Suprapubic skin (tissue), 4 donors: ENCODE data around the gene UGT1A3. TPM values are rescaled to one million over a fixed set of nuclear protein-coding genes. Genes with fewer than 3 reads are reported as not detected.

Experiments used
- DNase-seq, 2 donors: peaks; one replicate each; pipeline ENCODE4 v3.0.0-alpha.2; 2019; ENCODE audit warnings: low spot score in 2 of 2
- H3K27ac ChIP-seq: fragments of 200-600 bp; sonication (generic); one replicate; pipeline ENCODE4 v1.5.1; 2019
- H3K27me3 ChIP-seq: fragments of 200-600 bp; sonication (generic); one replicate; pipeline ENCODE4 v1.5.1; 2019
- H3K36me3 ChIP-seq: fragments of 200-600 bp; sonication (generic); one replicate; pipeline ENCODE4 v1.5.1; 2019
- H3K4me1 ChIP-seq: fragments of 200-600 bp; sonication (generic); one replicate; pipeline ENCODE4 v1.5.1; 2019
- H3K4me3 ChIP-seq: fragments of 200-600 bp; sonication (generic); one replicate; pipeline ENCODE4 v1.5.1; 2019; ENCODE audit warnings: mild to moderate bottlenecking
- H3K9me3 ChIP-seq: fragments of 200-600 bp; sonication (generic); one replicate; pipeline ENCODE4 v1.5.1; 2019
- CTCF ChIP-seq, 2 donors: fragments of 200-600 bp in 1 of 2; fragments of 450-650 bp in 1 of 2; sonication (generic) in 1 of 2; IDR thresholded peaks; one replicate each; pipeline ENCODE4 v1.5.1; 2016 to 2019; ENCODE audit warnings: antibody characterized with exemption in 2 of 2, mild to moderate bottlenecking in 1 of 2, moderate library complexity in 1 of 2
- EP300 ChIP-seq: sonication (generic); formaldehyde crosslinking; IDR thresholded peaks from one replicate; pipeline ENCODE4 v1.6.1; 2017; ENCODE audit warnings: antibody characterized with exemption
- POLR2A ChIP-seq, 2 donors: fragments of 450-650 bp; IDR thresholded peaks; one replicate each; pipeline ENCODE4 v1.6.1; 2017; ENCODE audit warnings: antibody characterized with exemption in 2 of 2, mild to moderate bottlenecking in 2 of 2, moderate library complexity in 2 of 2
- POLR2AphosphoS5 ChIP-seq, 3 donors: sonication (generic); formaldehyde crosslinking; IDR thresholded peaks; one replicate each; pipeline ENCODE4 v1.6.1; 2017; ENCODE audit warnings: antibody characterized with exemption in 3 of 3
- WGBS: methylation state at CpG from one replicate; pipeline ENCODE4 v1.1.5; 2018; 5-methylcytosine and 5-hydroxymethylcytosine counted together
- total RNA-seq, 4 donors: library from RNA; depleted of rRNA; stranded (reverse); fragments of >200 nt; gene quantifications; one replicate each; pipeline ENCODE4 v1.1.0, GENCODE V29; 2016

Gene UGT1A3
- total RNA-seq, 4 donors from 2014 or later = 0.98 to 3.0 TPM; not detected in 2

DNA sequence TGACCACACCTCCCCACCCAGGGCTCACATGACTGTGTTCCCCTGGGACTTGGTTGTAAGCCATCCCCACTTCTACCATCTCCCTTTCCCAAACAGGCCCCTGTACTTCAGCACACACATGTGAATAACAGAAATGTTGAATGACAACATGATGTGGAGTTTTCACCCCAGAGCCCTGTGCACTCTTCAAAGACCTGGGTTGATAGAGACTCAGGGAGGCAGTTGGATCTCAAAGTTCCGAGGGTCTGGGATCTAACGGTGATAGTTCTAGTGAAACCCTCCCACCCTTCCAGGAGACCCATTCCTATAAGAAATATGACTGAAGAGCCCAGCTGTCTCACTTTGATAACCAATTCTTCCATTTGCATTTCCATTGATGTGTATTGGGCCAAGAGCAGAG lies 49.2 kb downstream of the UGT1A3 start, which contains the start of gene MROH2A:
Gene MROH2A, plus strand, starts transcription at position 301 of the 400 bp plus-strand sequence. CDS start 1,029 bp downstream, outside the sequence.
- WGBS = 85% methylated on average over 2 of the region's 2 CpGs
- Histone ChIP-seq H3K36me3 (no peaks in the 10 kb centered on the region), H3K27me3 (peaks cover 3% of the 10 kb centered on the region), H3K4me1 (no peaks in the 10 kb centered on the region), H3K4me3 (no peak within 1 kb of the TSS), H3K9me3 (no peaks in the 10 kb centered on the region), H3K27ac (no peak within 1 kb of the TSS)
- TF ChIP-seq CTCF (IDR thresholded peaks at IDR 0.05) = no peak
- no peak for TF ChIP-seq EP300
- no peak for DNase-seq

DNA sequence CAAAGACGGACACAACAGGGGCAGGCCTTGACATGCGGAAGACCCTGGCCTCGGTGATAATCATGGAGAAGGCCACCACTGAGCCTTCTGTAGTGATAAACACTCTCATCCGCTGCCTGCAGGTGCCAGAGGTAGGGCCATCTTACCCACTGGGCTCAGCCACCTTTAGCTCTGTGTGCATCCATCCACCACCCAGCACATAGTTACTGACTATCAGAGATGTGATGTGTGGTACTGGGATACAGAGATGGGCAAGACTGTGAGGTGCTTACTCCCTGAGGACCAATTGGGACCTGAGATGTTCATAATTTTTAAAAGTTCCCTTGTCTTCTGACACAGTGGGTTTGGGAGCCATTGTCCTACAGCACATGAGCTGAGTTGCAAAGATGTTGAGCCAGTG lies 50.9 kb downstream of the UGT1A3 start:
- Histone ChIP-seq H3K27me3 (peaks cover 3% of the 10 kb centered on the region), H3K27ac (no peak overlapping the region), H3K4me3 (no peak overlapping the region), H3K36me3 (no peaks in the 10 kb centered on the region), H3K4me1 (no peaks in the 10 kb centered on the region), H3K9me3 (no peaks in the 10 kb centered on the region)
- 91% methylated on average over 4 of the region's 4 CpGs for whole genome bisulfite sequencing
- DNase-seq = no peak
- TF ChIP-seq EP300 = no peak

- H3K36me3 ChIP-seq = no peaks in the 10 kb centered on the region
Measured at GRCh38 chr2:233780771-233781170, 51.9 kb downstream of the UGT1A3 start.

DNA sequence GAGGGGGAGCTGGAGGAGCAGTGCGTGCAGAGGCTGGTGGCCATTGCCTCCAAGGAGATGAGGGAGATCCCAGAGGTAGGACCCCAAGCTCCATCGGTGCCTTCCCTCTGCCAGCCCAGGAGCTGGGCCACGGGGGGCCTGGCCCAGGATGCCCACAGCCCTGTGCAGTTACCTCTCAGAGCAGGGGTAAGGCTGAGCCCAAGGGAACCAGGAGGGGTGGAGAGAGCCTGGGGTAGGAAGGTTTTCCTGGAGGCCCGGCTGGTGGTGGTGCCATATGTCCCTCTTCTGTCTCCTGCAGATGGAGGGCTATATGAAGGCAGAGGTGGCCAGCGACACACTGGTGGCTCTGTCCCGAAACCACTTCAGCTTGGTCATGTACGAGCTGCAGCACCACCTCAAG lies 60.7 kb downstream of the UGT1A3 start:
- Histone ChIP-seq H3K27ac (no peak overlapping the region), H3K36me3 (no peaks in the 10 kb centered on the region), H3K4me3 (no peak overlapping the region), H3K27me3 (no peaks in the 10 kb centered on the region), H3K9me3 (no peaks in the 10 kb centered on the region), H3K4me1 (no peaks in the 10 kb centered on the region)
- 91% methylated on average over 6 of the region's 7 CpGs for WGBS
- TF ChIP-seq EP300 (no peak), CTCF (IDR thresholded peaks at IDR 0.05) (no peak), POLR2AphosphoS5 (IDR thresholded peaks at IDR 0.05) (no peak), POLR2A (IDR thresholded peaks at IDR 0.05) (no peak)
- no peak for DNase-seq

More at GRCh38 chr2:233780771-233781170, 51.9 kb downstream of the UGT1A3 start:
- H3K4me3 ChIP-seq = no peak overlapping the region
- H3K27me3 ChIP-seq = peaks cover 3% of the 10 kb centered on the region
- H3K27ac ChIP-seq = no peak overlapping the region
- no peaks in the 10 kb centered on the region for H3K9me3 ChIP-seq
- no peak for TF ChIP-seq POLR2AphosphoS5 (IDR thresholded peaks at IDR 0.05)
- TF ChIP-seq POLR2A (IDR thresholded peaks at IDR 0.05) = no peak
- TF ChIP-seq CTCF (IDR thresholded peaks at IDR 0.05) = no peak
- TF ChIP-seq EP300 = no peak
- 86% methylated on average over 4 of the region's 4 CpGs for WGBS
- H3K4me1 ChIP-seq = no peaks in the 10 kb centered on the region
- no peak for DNase-seq

DNA sequence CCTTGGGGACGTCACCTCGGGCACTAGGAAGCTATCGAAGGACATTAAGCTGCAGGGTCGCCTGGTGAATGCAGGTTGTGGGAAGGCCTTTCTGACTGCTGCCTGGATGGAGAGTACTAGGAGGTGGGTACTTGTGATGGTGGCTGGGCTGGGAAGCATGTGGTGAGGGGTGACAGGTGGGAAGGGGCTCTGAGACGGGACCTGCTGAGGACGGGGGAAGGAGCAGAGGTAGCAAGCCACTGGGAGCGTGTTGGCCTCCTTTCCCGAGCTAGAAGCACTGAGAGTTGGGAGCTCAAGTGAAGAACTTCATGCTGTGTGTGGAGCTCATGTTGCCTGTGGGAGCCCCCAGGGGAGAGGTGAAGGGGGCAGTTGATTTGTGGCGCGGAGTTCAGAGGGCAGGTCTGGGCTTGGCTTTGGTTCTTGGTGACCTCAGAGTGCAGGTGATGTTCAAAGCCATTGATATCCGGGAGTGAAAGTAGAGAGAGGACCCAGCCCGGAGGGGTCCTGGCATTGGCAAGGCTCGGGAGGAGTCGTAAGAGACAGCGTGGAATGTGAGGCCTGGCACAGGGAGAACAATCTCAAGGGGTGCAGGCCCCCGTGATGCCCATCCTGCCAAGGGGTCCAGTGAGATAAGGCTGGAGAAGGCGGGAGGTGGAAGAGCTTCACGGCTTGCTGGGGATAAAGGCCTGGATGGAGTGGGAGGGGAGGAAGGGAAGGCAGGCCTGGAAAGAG lies 62.5 kb downstream of the UGT1A3 start:
- Histone ChIP-seq H3K27ac (no peak overlapping the region), H3K4me1 (no peaks in the 10 kb centered on the region), H3K27me3 (no peaks in the 10 kb centered on the region), H3K4me3 (no peak overlapping the region), H3K9me3 (no peaks in the 10 kb centered on the region), H3K36me3 (no peaks in the 10 kb centered on the region)
- DNase-seq = no peak
- 86% methylated on average over 18 of the region's 18 CpGs for WGBS
- TF ChIP-seq EP300 = no peak
- no peak for TF ChIP-seq POLR2A (IDR thresholded peaks at IDR 0.05)
- TF ChIP-seq CTCF (IDR thresholded peaks at IDR 0.05) = no peak
- TF ChIP-seq POLR2AphosphoS5 (IDR thresholded peaks at IDR 0.05) = no peak
